Peyer's patch (tissue), 4 donors: ENCODE results near the gene OTOS.

Source experiments
- CTCF ChIP-seq, 6 experiments: fragments of 450-650 bp in 4 of 6; fragments of 200-600 bp in 2 of 6; sonication (generic) in 1 of 6; IDR thresholded peaks; one replicate each; pipeline ENCODE4 v1.5.1; 2017 to 2019; ENCODE audit warnings: antibody characterized with exemption in 6 of 6, mild to moderate bottlenecking in 3 of 6, moderate library complexity in 1 of 6
- POLR2A ChIP-seq, 2 donors: fragments of 450-650 bp; IDR thresholded peaks; one replicate each; pipeline ENCODE4 v1.5.1; 2017; ENCODE audit warnings: antibody characterized with exemption in 2 of 2, mild to moderate bottlenecking in 2 of 2, moderate library complexity in 2 of 2

DNA sequence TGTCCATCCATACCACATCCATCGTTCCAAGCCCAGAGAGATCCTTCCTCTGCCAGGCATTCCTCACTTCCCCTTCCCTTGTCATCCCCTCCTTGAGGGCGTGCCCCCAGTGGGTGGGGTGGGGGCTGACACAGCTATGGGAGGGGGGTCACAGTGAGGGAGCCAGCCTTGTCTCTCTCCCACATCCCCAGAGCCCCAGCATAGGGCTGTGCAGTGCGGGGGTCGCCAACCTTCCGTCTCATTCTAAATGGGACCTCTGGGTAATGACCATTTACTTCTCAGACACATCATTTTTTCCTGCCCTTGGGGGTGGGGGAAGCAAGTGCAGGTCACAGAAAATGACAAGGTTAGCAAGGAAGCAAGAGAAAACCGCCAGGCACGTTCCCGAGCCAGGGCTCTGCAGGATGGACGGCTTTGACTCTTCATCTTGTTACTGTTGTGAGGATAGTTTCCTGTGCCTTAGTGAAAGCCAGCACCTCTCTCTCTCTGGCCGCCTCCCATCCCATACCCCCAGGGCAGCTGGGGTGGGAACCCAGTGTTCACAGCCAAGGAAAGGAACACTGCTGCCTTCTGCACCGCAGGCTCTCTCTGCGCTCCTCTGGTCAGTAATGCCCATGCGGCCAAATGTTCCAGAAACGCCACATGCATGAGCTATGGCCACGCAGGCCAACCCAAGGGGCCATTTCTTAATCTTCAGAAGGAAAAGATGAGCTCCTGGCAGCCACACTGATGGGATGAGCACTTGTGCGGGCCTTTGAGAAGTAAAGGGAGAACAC, 22.7 kb upstream of the OTOS start:
- TF ChIP-seq CTCF (IDR thresholded peaks at IDR 0.05), result no peak
- TF ChIP-seq POLR2A (IDR thresholded peaks at IDR 0.05), result no peak
